Measurements from ENCODE around the gene FADS1. TPM values are rescaled to one million over a fixed set of nuclear protein-coding genes. Genes with fewer than 3 reads are reported as not detected.

FADS1 gene
- total and polyA plus RNA-seq, 2 of the 13 experiments (the other 11 are each of a cell fraction or from before 2014, with no cell fraction given): 91.8 to 108 TPM

- no peak for TF ChIP-seq ZBTB34 (CRISPR knock-in tag; IDR thresholded peaks at IDR 0.05)
Observed at GRCh38 chr11:61854966-61855714, 38.3 kb upstream of the FADS1 start (continued).

- intact Hi-C loops (cut with micrococcal nuclease; ENCODE audit: unreplicated experiment) (no loop called here), in situ Hi-C loops (cut with HindIII; ENCODE audit: extremely low pct_ligation_motif_present, low pct_unique_long_range_greater_than_20kb) (no loop called here)
- Histone ChIP-seq H3K9ac (ENCODE audit: insufficient read depth, low read depth, low read length) (no peak overlapping the region), H3K27me3 (ENCODE audit: control insufficient read depth in 1 of 2, insufficient read depth in 2 of 2, low read length in 2 of 2) (no peaks in the 10 kb centered on the region), H4K20me1 (ENCODE audit: insufficient read depth, low read length) (no peaks in the 10 kb centered on the region), H3K36me3 (replicated peaks in 1 of 2; ENCODE audit: control insufficient read depth in 1 of 2, insufficient read depth in 2 of 2, low read length in 2 of 2) (peaks cover 1 to 35% of the 10 kb centered on the region in 2 experiments; a peak in 4 of 5 replicates), H3K27ac (ENCODE audit: extremely low read length, insufficient read depth, low read length) (no peak overlapping the region), H2AFZ (ENCODE audit: low read length) (no peak overlapping the region), H3K79me2 (ENCODE audit: insufficient read depth, low read length) (no peaks in the 10 kb centered on the region), H3K4me1 (ENCODE audit: insufficient read depth, low read length) (no peaks in the 10 kb centered on the region), H3K4me3 (replicated peaks in 1 of 3; ENCODE audit: insufficient read depth in 1 of 3, low read depth in 2 of 3, low read length in 3 of 3) (no peak overlapping the region), H3K9me3 (ENCODE audit: low read length) (no peaks in the 10 kb centered on the region), H3K4me2 (ENCODE audit: low read depth, low read length) (no peak overlapping the region)
- FAIRE-seq: no peak
- no TSS peak for BruUV-seq (replicated peaks)
- no peak; the same call in 2 of the 3 replicates for ATAC-seq
- POLR2A ChIA-PET: no interaction called here
- TF ChIP-seq ZNF629 (CRISPR knock-in tag; conservative IDR thresholded peaks at IDR 0.05) (peak; percentile 80), GABPA (IDR thresholded peaks at IDR 0.05; ENCODE audit: low read depth, low read length) (no peak), GABPA (CRISPR knock-in tag; IDR thresholded peaks at IDR 0.05; ENCODE audit: low read depth) (no peak)
- DNase-seq (ENCODE audit: low spot score): no peak
- CTCF ChIA-PET (ENCODE audit: low intra/inter-chr PET ratio, low total read pairs): no interaction called here
- WGBS (ENCODE audit: low lambda C conversion rate): over 99% methylated on average over 14 of the region's 17 CpGs
Observed at GRCh38 chr11:61854206-61854895, 37.5 kb upstream of the FADS1 start.

All from HepG2 (cell line).